ENCODE measurements around the gene GOT1. TPM values are rescaled to one million over a fixed set of nuclear protein-coding genes. Genes with fewer than 3 reads are reported as not detected.

The GOT1 gene
- polyA plus RNA-seq, 3 donors from 2014 or later = 21.7 to 29.0 (median 27.6) TPM

- Mint-ChIP-seq H3K9me3 (no peaks in the 10 kb centered on the region), H3K4me3 (no peak overlapping the region), H3K27ac (no peak overlapping the region), H3K36me3 (no peaks in the 10 kb centered on the region), H3K4me1 (no peaks in the 10 kb centered on the region), H3K27me3 (ENCODE audit: low read depth in 3 of 3) (peaks cover 3 to 5% (median 4%) of the 10 kb centered on the region in 3 donors)
- no peak for DNase-seq
Observed at GRCh38 chr10:99450156-99450555, 19.7 kb upstream of the GOT1 start.

DNA sequence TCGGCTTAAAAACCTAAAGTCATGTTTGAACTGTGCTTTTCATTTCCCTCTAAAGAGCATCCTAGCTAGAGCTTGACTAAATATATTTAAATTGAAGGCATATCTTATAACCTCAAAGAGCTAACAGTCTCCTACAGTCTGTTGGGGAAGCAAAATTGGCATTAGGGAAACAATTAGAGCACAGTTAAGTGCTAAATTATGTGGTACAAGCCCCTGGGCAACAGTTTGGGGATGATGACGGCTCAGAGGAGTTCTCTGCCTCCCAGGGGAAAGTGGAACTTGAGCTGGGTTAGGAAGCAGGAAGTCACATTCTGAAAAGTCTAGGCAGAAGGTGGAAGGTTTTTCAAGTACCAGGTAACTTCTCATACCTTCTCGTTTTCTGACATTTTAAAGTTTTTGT is 18.6 kb upstream of the GOT1 start:
- H3K36me3 Mint-ChIP-seq = no peaks in the 10 kb centered on the region
- H3K4me1 Mint-ChIP-seq = no peaks in the 10 kb centered on the region
- no peak for DNase-seq
- H3K27me3 Mint-ChIP-seq (ENCODE audit: low read depth in 3 of 3) = peaks cover 0 to 6% (median 5%) of the 10 kb centered on the region in 3 donors
- no peak overlapping the region for H3K4me3 Mint-ChIP-seq
- no peak overlapping the region for H3K27ac Mint-ChIP-seq
- no peaks in the 10 kb centered on the region for H3K9me3 Mint-ChIP-seq

- no peaks in the 10 kb centered on the region for H3K4me1 Mint-ChIP-seq
- DNase-seq = no peak
- peaks cover 0 to 6% (median 2%) of the 10 kb centered on the region in 3 donors for H3K27me3 Mint-ChIP-seq (ENCODE audit: low read depth in 3 of 3)
- no peak overlapping the region for H3K4me3 Mint-ChIP-seq
- no peaks in the 10 kb centered on the region for H3K9me3 Mint-ChIP-seq
- no peaks in the 10 kb centered on the region for H3K36me3 Mint-ChIP-seq
- no peak overlapping the region for H3K27ac Mint-ChIP-seq
Observed at GRCh38 chr10:99444383-99445045, 14.1 kb upstream of the GOT1 start.

DNA sequence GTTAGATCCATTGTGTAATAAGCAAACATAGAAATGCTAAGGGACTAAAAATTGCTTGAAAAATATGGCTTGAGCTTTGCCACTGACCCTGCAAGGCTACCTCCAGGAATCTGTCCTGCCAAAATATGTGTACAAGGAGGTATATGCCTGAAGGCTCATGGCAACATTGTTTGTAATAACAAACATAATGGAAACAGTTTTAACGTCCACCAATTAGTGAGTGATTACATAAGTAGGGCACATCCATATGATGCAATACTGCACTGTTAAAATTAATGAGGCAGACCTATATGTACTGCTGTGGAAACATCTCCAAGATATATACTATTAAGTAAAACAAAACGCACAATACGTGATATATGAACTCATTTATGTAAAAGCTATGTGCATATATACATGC is 13.1 kb upstream of the GOT1 start:
- H3K4me1 Mint-ChIP-seq = no peaks in the 10 kb centered on the region
- peaks cover 0 to 6% (median 0%) of the 10 kb centered on the region in 3 donors for H3K27me3 Mint-ChIP-seq (ENCODE audit: low read depth in 3 of 3)
- no peak for DNase-seq
- no peak overlapping the region for H3K27ac Mint-ChIP-seq
- no peak overlapping the region for H3K4me3 Mint-ChIP-seq
- no peaks in the 10 kb centered on the region for H3K9me3 Mint-ChIP-seq
- no peaks in the 10 kb centered on the region for H3K36me3 Mint-ChIP-seq

- no peak overlapping the region for H3K27ac Mint-ChIP-seq
Observed at GRCh38 chr10:99442394-99442793, 12.0 kb upstream of the GOT1 start.

DNA sequence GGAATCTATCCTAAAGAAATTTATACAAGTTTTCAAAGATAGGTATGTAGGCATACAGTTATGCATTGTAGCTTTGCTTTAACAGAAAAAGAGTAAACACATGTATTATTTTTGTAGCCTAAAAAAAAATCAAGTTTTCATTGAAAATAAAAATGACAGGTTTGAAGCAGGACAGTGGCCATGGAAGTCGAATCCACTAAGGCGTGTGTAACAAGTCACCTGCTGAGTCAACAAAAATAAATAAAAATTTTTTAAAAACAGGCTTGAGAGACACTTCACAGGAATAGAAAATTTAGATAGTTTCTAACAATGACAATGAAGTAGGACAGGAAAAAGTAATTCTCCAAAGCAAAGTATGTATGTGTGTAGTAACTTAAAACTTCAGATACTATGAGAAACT is 8.5 kb upstream of the GOT1 start:
- peaks cover 0 to 4% (median 4%) of the 10 kb centered on the region in 3 donors for H3K36me3 Mint-ChIP-seq
- H3K27me3 Mint-ChIP-seq (ENCODE audit: low read depth in 3 of 3) = peaks cover 0 to 2% (median 0%) of the 10 kb centered on the region in 3 donors
- H3K4me3 Mint-ChIP-seq = no peak overlapping the region
- peaks cover 2 to 9% of the 10 kb centered on the region in 2 donors for H3K4me1 Mint-ChIP-seq
- no peak overlapping the region for H3K27ac Mint-ChIP-seq
- DNase-seq = no peak
- no peaks in the 10 kb centered on the region for H3K9me3 Mint-ChIP-seq

More at GRCh38 chr10:99442394-99442793, 12.0 kb upstream of the GOT1 start:
- H3K4me3 Mint-ChIP-seq = no peak overlapping the region
- peaks cover 0 to 5% (median 0%) of the 10 kb centered on the region in 3 donors for H3K27me3 Mint-ChIP-seq (ENCODE audit: low read depth in 3 of 3)
- no peaks in the 10 kb centered on the region for H3K9me3 Mint-ChIP-seq
- DNase-seq = no peak
- no peaks in the 10 kb centered on the region for H3K36me3 Mint-ChIP-seq
- H3K4me1 Mint-ChIP-seq = no peaks in the 10 kb centered on the region

DNA sequence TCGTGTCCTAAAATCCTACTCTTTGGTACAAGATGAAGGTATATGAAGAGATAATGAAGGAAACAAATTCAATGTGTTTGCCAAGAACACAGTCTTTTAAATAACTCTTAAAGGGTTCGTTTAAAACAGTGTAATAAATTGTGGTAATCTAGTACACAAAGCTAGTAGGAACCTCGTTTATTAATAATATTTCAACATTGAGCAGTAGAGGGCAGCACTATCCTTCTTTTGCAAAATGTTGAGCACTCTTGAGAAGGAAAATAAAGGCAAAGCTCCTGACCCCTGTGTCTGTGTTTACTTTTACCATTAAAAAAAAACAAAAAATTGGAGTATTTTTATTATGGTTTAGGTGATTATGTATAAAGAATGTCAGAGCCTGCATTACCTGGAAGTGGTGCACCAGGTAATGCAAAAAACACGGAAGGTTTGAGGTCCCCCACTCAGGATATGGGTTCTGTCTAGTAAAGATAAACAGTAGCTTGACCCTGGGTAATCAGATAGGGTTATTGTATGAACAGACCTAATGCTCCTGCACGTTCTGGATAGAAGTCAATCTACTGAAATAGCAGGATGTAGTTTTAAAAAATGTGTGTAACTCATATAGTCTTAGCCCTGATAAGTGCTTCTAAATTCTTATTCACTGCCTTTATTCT is 5.7 kb upstream of the GOT1 start:
- Mint-ChIP-seq H3K27me3 (ENCODE audit: low read depth in 3 of 3) (peaks cover 2 to 4% (median 4%) of the 10 kb centered on the region in 3 donors), H3K9me3 (no peaks in the 10 kb centered on the region), H3K4me3 (no peak overlapping the region), H3K36me3 (peaks cover 0 to 4% (median 4%) of the 10 kb centered on the region in 3 donors), H3K4me1 (peaks cover 18 to 23% of the 10 kb centered on the region in 2 donors), H3K27ac (no peak overlapping the region)
- peak; percentile 15 to 34 (median 20) for DNase-seq

- H3K4me1 Mint-ChIP-seq = peaks cover 39 to 46% of the 10 kb centered on the region in 2 donors
- H3K36me3 Mint-ChIP-seq = peaks cover 0 to 4% (median 4%) of the 10 kb centered on the region in 3 donors
- no peak for DNase-seq
- H3K4me3 Mint-ChIP-seq = no peak overlapping the region
- no peaks in the 10 kb centered on the region for H3K9me3 Mint-ChIP-seq
- H3K27ac Mint-ChIP-seq = no peak overlapping the region
- H3K27me3 Mint-ChIP-seq (ENCODE audit: low read depth in 3 of 3) = peaks cover 5 to 12% (median 12%) of the 10 kb centered on the region in 3 donors
Observed at GRCh38 chr10:99433378-99434020, 3.1 kb upstream of the GOT1 start.

DNA sequence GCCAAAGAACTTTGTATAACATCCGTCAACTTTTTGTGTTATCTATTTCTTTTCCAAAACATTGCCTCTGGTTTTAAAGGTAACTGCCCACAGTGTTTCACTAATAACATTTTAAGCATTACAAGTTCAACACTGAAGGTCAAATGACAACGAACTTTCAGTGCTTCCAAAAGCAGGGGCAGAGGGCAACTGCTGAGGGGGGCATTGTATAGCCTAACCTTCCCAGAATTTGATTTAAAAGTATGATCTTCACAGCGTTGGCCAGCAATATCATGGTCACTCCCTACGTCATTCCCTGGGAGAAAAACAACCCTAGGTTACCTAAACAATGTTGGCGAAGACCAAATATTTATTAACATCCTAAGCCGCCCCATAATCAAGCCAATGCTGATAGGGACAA is 2.5 kb upstream of the GOT1 start:
- Mint-ChIP-seq H3K27me3 (ENCODE audit: low read depth in 3 of 3) (peaks cover 5 to 12% (median 12%) of the 10 kb centered on the region in 3 donors), H3K36me3 (peaks cover 0 to 4% (median 4%) of the 10 kb centered on the region in 3 donors), H3K4me1 (peaks cover 39 to 46% of the 10 kb centered on the region in 2 donors), H3K9me3 (no peaks in the 10 kb centered on the region), H3K4me3 (peak overlapping the region in 1 of 5 donors; percentile 99), H3K27ac (no peak overlapping the region)
- no peak for DNase-seq

GRCh38 chr10:99432047-99432446 is 1.6 kb upstream of the GOT1 start:
- H3K4me1 Mint-ChIP-seq = peaks cover 39 to 46% of the 10 kb centered on the region in 2 donors
- H3K4me3 Mint-ChIP-seq = peak overlapping the region; percentile 70 to 99 (median 95)
- peaks cover 5 to 12% (median 12%) of the 10 kb centered on the region in 3 donors for H3K27me3 Mint-ChIP-seq (ENCODE audit: low read depth in 3 of 3)
- no peak for DNase-seq
- no peaks in the 10 kb centered on the region for H3K9me3 Mint-ChIP-seq
- H3K36me3 Mint-ChIP-seq = peaks cover 0 to 4% (median 4%) of the 10 kb centered on the region in 3 donors
- H3K27ac Mint-ChIP-seq = peak overlapping the region in 4 of 6 donors; percentile 75 to 91 (median 78)

DNA sequence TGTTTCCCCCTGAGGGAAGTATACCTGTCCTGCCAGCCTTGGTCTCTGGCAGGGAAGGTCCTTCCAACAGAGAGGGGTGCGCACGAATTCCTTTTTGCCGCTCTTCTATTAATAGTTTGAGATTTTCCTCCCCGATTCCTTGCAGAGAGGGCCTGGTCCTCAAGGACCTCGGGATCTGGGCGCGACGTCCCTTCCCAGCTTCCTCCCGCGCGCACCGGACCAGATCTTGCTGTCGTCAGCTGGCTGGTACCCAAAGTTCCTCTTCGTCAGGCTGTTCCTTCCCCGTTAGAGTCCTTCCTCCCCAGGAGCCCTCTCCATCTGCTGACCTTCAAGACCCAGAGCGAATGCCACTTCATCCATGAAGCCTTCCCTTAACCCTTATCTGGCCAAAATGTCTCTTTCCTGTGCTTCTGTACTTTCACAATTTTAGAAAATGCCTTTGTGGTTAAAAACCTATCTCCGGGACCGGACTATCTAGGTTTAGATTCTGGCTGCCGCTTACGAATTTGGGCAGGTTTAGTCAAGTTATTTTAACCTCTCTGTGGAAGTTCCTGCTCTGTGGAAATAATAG is 851 bp upstream of the GOT1 start:
- H3K4me1 Mint-ChIP-seq = peaks cover 39 to 43% of the 10 kb centered on the region in 2 donors
- peak overlapping the region; percentile 87 to 95 (median 93) for H3K27ac Mint-ChIP-seq
- peaks cover 0 to 4% (median 4%) of the 10 kb centered on the region in 3 donors for H3K36me3 Mint-ChIP-seq
- H3K27me3 Mint-ChIP-seq (ENCODE audit: low read depth in 3 of 3) = peaks cover 5 to 12% (median 12%) of the 10 kb centered on the region in 3 donors
- no peaks in the 10 kb centered on the region for H3K9me3 Mint-ChIP-seq
- DNase-seq = no peak
- peak overlapping the region; percentile 90 to 99 (median 96) for H3K4me3 Mint-ChIP-seq

DNA sequence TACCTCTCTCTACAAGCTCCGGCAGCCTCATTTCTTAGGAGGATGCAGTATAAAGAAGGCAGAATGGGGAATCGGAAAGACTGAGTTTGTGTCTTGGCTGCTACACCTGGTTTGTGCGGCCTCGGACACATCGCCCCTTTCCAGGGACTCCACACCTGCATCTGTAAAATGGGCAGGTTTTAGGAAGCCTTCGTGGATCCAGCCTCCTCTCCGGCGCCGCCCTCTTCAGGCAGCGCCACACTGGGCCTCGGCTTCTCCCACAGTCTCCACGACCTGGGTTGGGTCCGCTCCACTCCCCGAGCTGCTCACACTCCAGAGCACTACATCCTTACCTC is 341 bp downstream of the GOT1 start:
- Mint-ChIP-seq H3K4me1 (peaks cover 36 to 39% of the 10 kb centered on the region in 2 donors), H3K27me3 (ENCODE audit: low read depth in 3 of 3) (peaks cover 5 to 12% (median 12%) of the 10 kb centered on the region in 3 donors), H3K27ac (peak overlapping the region; percentile 86 to 95 (median 90)), H3K9me3 (no peaks in the 10 kb centered on the region), H3K36me3 (peaks cover 0 to 4% (median 4%) of the 10 kb centered on the region in 3 donors), H3K4me3 (peak overlapping the region; percentile 90 to 99 (median 96))
- no peak for DNase-seq

GRCh38 chr10:99429517-99430095 is 818 bp downstream of the GOT1 start:
- Mint-ChIP-seq H3K27me3 (ENCODE audit: low read depth in 3 of 3) (peaks cover 5 to 12% (median 12%) of the 10 kb centered on the region in 3 donors), H3K36me3 (peaks cover 0 to 4% (median 3%) of the 10 kb centered on the region in 3 donors), H3K4me3 (peak overlapping the region; percentile 90 to 99 (median 96)), H3K27ac (peak overlapping the region; percentile 60 to 94 (median 88)), H3K4me1 (peaks cover 36 to 39% of the 10 kb centered on the region in 2 donors), H3K9me3 (no peaks in the 10 kb centered on the region)
- DNase-seq = no peak
